Measurements from ENCODE around the gene ARHGEF39.

The ARHGEF39 gene

GRCh38 chr9:35673132-35674024 lies 8.4 kb upstream of the ARHGEF39 start, which contains the start of gene CA9:
Gene CA9, plus strand, starts transcription at chr9:35673928. Its CDS starts 32 bp downstream, at chr9:35673960.
- peak within 1 kb of the TSS; percentile 1 for H3K4me3 Mint-ChIP-seq
- no peaks in the 10 kb centered on the region for H3K36me3 Mint-ChIP-seq (ENCODE audit: low read depth)
- H3K9me3 Mint-ChIP-seq: no peaks in the 10 kb centered on the region
- H3K27me3 Mint-ChIP-seq: peaks cover 10% of the 10 kb centered on the region
- H3K27ac Mint-ChIP-seq: no peak within 1 kb of the TSS
- peaks cover 15% of the 10 kb centered on the region for H3K4me1 Mint-ChIP-seq (ENCODE audit: low read depth)
- DNase-seq: no peak

GRCh38 chr9:35669331-35670145 lies 4.5 kb upstream of the ARHGEF39 start:
- peaks cover 3% of the 10 kb centered on the region for H3K27me3 Mint-ChIP-seq
- no peak overlapping the region for H3K27ac Mint-ChIP-seq
- DNase-seq: no peak
- no peak overlapping the region for H3K4me3 Mint-ChIP-seq
- H3K9me3 Mint-ChIP-seq: no peaks in the 10 kb centered on the region
- no peaks in the 10 kb centered on the region for H3K36me3 Mint-ChIP-seq (ENCODE audit: low read depth)
- H3K4me1 Mint-ChIP-seq (ENCODE audit: low read depth): peaks cover 14% of the 10 kb centered on the region

GRCh38 chr9:35667939-35668338 lies 2.9 kb upstream of the ARHGEF39 start:
- DNase-seq: no peak
- Mint-ChIP-seq H3K9me3 (no peaks in the 10 kb centered on the region), H3K4me3 (no peak overlapping the region), H3K27ac (no peak overlapping the region), H3K27me3 (no peaks in the 10 kb centered on the region), H3K36me3 (ENCODE audit: low read depth) (peaks cover 5% of the 10 kb centered on the region), H3K4me1 (ENCODE audit: low read depth) (peaks cover 27% of the 10 kb centered on the region)

- Mint-ChIP-seq H3K27ac (no peak overlapping the region), H3K4me1 (ENCODE audit: low read depth) (peaks cover 40% of the 10 kb centered on the region), H3K27me3 (no peaks in the 10 kb centered on the region), H3K36me3 (ENCODE audit: low read depth) (peaks cover 19% of the 10 kb centered on the region), H3K9me3 (no peaks in the 10 kb centered on the region), H3K4me3 (no peak overlapping the region)
- DNase-seq: no peak
These were observed 1.6 kb upstream of the ARHGEF39 start for GRCh38 chr9:35666549-35666948.

DNA sequence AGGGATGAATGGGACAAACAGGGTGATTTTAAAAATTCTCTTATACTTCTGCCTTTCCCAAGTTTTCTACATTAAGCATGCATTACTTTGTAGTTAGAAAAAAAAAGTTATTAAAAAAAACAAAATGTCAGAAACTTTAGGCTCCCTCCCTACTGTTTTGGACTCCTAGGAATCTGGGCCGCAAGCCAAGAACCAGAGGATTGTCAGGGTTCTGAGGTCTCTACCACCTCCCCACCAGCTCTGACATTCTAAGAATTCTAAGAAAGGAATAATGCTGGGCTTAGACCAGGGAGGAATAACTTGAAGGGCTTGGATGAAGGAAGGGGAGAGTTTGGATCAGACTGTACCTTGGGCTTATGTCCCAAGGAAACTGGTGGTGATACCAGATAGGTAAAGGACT lies 1.1 kb upstream of the ARHGEF39 start:
- Mint-ChIP-seq H3K27ac (no peak overlapping the region), H3K4me3 (peak overlapping the region; percentile 83), H3K9me3 (no peaks in the 10 kb centered on the region), H3K36me3 (ENCODE audit: low read depth) (peaks cover 23% of the 10 kb centered on the region), H3K27me3 (no peaks in the 10 kb centered on the region), H3K4me1 (ENCODE audit: low read depth) (peaks cover 44% of the 10 kb centered on the region)
- no peak for DNase-seq

GRCh38 chr9:35665471-35665818 lies 450 bp upstream of the ARHGEF39 start:
- H3K27ac Mint-ChIP-seq: peak overlapping the region; percentile 72
- H3K27me3 Mint-ChIP-seq: no peaks in the 10 kb centered on the region
- H3K9me3 Mint-ChIP-seq: no peaks in the 10 kb centered on the region
- peak overlapping the region; percentile 83 for H3K4me3 Mint-ChIP-seq
- H3K4me1 Mint-ChIP-seq (ENCODE audit: low read depth): peaks cover 50% of the 10 kb centered on the region
- peaks cover 29% of the 10 kb centered on the region for H3K36me3 Mint-ChIP-seq (ENCODE audit: low read depth)
- DNase-seq: no peak

- peaks cover 3% of the 10 kb centered on the region for H3K27me3 Mint-ChIP-seq
- H3K4me1 Mint-ChIP-seq (ENCODE audit: low read depth): peaks cover 73% of the 10 kb centered on the region
- DNase-seq: no peak
- peaks cover 49% of the 10 kb centered on the region for H3K36me3 Mint-ChIP-seq (ENCODE audit: low read depth)
- peak overlapping the region; percentile 77 for H3K27ac Mint-ChIP-seq
- H3K4me3 Mint-ChIP-seq: no peak overlapping the region
- H3K9me3 Mint-ChIP-seq: no peaks in the 10 kb centered on the region
These were observed 2.6 kb downstream of the ARHGEF39 start for GRCh38 chr9:35662437-35662836.

- peak overlapping the region; percentile 77 for H3K27ac Mint-ChIP-seq
- no peak overlapping the region for H3K4me3 Mint-ChIP-seq
- peaks cover 49% of the 10 kb centered on the region for H3K36me3 Mint-ChIP-seq (ENCODE audit: low read depth)
- no peaks in the 10 kb centered on the region for H3K9me3 Mint-ChIP-seq
- peaks cover 78% of the 10 kb centered on the region for H3K4me1 Mint-ChIP-seq (ENCODE audit: low read depth)
- peaks cover 3% of the 10 kb centered on the region for H3K27me3 Mint-ChIP-seq
- no peak for DNase-seq
These were observed 3.1 kb downstream of the ARHGEF39 start for GRCh38 chr9:35661756-35662350.

- no peaks in the 10 kb centered on the region for H3K9me3 Mint-ChIP-seq
- H3K36me3 Mint-ChIP-seq (ENCODE audit: low read depth): peaks cover 49% of the 10 kb centered on the region
- H3K4me3 Mint-ChIP-seq: no peak overlapping the region
- no peak for DNase-seq
- H3K27me3 Mint-ChIP-seq: peaks cover 3% of the 10 kb centered on the region
- H3K27ac Mint-ChIP-seq: peak overlapping the region; percentile 67
- peaks cover 84% of the 10 kb centered on the region for H3K4me1 Mint-ChIP-seq (ENCODE audit: low read depth)
These were observed 4.0 kb downstream of the ARHGEF39 start for GRCh38 chr9:35660966-35661415.

DNA sequence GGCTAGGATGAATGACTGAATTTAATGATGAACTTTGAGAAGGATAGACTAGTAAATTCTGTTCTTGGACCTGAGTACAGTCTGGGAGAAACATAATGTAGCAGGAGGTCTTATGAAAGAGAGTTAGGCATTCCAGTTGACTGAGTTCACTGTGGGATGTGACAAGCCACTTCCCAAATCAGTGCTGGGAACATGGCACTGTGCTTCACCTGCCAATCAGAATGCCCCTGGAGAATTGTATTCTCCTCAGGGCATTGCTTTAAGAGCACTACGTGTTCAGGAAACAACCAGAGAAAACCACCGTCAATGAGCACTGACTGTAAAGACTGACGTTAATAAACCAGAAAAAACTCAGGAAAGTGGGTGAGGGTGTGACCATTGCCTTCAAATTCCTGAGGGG lies 5.7 kb downstream of the ARHGEF39 start:
- Mint-ChIP-seq H3K4me1 (ENCODE audit: low read depth) (peaks cover 78% of the 10 kb centered on the region), H3K36me3 (ENCODE audit: low read depth) (peaks cover 49% of the 10 kb centered on the region), H3K4me3 (peak overlapping the region; percentile 86), H3K9me3 (no peaks in the 10 kb centered on the region), H3K27me3 (peaks cover 3% of the 10 kb centered on the region), H3K27ac (peak overlapping the region; percentile 100)
- DNase-seq: no peak

GRCh38 chr9:35658968-35659220 lies 6.1 kb downstream of the ARHGEF39 start:
- Mint-ChIP-seq H3K36me3 (ENCODE audit: low read depth) (peaks cover 49% of the 10 kb centered on the region), H3K9me3 (no peaks in the 10 kb centered on the region)
- DNase-seq: no peak

GRCh38 chr9:35658137-35658967 lies 6.6 kb downstream of the ARHGEF39 start, which contains the start of gene CCDC107:
Gene CCDC107, plus strand, starts transcription at chr9:35658292. Its CDS starts 88 bp downstream, at chr9:35658380.
- Mint-ChIP-seq H3K36me3 (ENCODE audit: low read depth) (peaks cover 47% of the 10 kb centered on the region), H3K27me3 (peaks cover 3% of the 10 kb centered on the region), H3K9me3 (no peaks in the 10 kb centered on the region), H3K4me1 (ENCODE audit: low read depth) (peaks cover 74% of the 10 kb centered on the region), H3K4me3 (peak within 1 kb of the TSS; percentile 86), H3K27ac (peak within 1 kb of the TSS; percentile 100)
- peak; percentile 91 for DNase-seq

More at GRCh38 chr9:35658968-35659220, 6.1 kb downstream of the ARHGEF39 start:
- H3K4me3 Mint-ChIP-seq: peak overlapping the region; percentile 86
- H3K4me1 Mint-ChIP-seq (ENCODE audit: low read depth): peaks cover 78% of the 10 kb centered on the region
- H3K27ac Mint-ChIP-seq: peak overlapping the region; percentile 100
- peaks cover 3% of the 10 kb centered on the region for H3K27me3 Mint-ChIP-seq

DNA sequence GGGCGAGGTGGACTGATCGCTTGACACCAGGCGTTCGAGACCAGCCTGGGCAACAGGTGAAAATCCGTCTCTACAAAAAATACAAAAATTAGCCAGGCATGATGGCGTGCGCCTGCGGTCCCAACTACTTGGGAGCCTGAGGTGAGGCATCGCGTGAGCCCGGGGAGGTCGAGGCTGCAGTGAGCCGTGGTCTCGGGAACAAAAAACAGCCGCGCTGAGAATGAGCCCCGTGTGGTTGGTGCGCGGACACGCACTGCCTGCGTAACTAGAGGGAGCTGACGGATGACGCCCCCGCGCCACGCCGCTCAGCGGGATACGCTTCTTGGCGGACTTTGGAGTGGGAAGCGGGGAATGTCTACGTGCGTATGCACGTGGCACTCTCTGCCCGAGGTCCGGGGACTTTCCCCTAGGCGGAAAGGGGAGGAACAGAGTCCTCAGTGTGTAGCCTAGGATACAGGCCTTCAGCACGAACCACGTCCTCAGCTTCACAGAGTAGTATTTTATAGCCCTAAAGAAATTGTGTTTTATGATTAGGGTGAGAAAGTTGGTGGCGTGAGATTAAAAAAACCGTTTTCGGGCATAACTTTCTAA lies 7.4 kb downstream of the ARHGEF39 start, which contains the start of gene RMRP:
RMRP (minus strand) TSS at position 474 of the 591 bp plus-strand sequence.
- DNase-seq: peak; percentile 94
- Mint-ChIP-seq H3K4me3 (peak within 1 kb of the TSS; percentile 86), H3K27ac (peak within 1 kb of the TSS; percentile 100), H3K36me3 (ENCODE audit: low read depth) (peaks cover 40% of the 10 kb centered on the region), H3K4me1 (ENCODE audit: low read depth) (peaks cover 67% of the 10 kb centered on the region), H3K27me3 (peaks cover 3% of the 10 kb centered on the region), H3K9me3 (no peaks in the 10 kb centered on the region)
